ENCODE measurements around the gene DIDO1. TPM values are rescaled to one million over a fixed set of nuclear protein-coding genes. Genes with fewer than 3 reads are reported as not detected.

Gene DIDO1
- total and polyA plus RNA-seq, 2 of the 13 experiments (the other 11 are each of a cell fraction or from before 2014, with no cell fraction given), result 75.0 to 75.1 TPM

DNA sequence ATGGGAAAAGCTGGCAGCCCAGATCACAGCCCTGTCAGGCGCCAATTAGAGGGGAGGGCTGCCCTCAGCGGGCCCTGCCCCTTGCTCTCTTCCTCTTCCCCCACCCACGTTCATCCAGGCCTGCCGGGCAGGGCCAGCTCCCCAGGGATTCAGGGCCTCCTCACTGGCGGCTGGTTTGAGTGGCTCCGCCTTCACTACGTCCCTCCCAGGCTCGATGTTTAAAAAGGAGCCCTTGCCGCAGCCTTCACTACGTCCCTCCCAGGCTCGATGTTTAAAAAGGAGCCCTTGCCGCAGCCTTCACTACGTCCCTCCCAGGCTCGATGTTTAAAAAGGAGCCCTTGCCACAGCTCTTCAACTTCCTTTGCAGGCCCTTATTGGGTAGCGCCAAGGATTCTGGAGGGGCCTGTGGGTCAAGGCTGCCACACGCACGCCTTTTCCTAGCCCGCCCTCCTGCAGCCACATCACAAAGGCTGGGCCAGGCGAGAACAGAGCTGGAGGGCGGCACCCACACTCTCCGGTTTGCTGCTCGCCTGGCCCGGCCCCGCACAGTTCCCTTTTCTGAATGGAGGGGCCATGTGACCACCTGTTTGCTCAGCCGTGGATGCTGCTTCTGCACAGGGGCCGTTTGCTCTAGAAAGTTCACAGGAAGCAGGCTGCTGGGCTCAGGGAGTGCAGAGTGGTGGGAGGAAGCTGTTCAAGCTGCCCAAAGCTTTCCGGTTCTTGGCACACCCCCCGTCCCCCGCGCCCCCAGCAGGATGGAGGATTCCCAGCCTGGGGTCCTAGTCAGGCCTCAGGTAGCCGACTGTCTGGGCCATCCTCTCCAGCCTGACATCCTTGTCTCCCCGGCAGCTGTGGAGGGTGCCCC, 27.8 kb upstream of the DIDO1 start (continued):
- TF ChIP-seq, protein P1, sequence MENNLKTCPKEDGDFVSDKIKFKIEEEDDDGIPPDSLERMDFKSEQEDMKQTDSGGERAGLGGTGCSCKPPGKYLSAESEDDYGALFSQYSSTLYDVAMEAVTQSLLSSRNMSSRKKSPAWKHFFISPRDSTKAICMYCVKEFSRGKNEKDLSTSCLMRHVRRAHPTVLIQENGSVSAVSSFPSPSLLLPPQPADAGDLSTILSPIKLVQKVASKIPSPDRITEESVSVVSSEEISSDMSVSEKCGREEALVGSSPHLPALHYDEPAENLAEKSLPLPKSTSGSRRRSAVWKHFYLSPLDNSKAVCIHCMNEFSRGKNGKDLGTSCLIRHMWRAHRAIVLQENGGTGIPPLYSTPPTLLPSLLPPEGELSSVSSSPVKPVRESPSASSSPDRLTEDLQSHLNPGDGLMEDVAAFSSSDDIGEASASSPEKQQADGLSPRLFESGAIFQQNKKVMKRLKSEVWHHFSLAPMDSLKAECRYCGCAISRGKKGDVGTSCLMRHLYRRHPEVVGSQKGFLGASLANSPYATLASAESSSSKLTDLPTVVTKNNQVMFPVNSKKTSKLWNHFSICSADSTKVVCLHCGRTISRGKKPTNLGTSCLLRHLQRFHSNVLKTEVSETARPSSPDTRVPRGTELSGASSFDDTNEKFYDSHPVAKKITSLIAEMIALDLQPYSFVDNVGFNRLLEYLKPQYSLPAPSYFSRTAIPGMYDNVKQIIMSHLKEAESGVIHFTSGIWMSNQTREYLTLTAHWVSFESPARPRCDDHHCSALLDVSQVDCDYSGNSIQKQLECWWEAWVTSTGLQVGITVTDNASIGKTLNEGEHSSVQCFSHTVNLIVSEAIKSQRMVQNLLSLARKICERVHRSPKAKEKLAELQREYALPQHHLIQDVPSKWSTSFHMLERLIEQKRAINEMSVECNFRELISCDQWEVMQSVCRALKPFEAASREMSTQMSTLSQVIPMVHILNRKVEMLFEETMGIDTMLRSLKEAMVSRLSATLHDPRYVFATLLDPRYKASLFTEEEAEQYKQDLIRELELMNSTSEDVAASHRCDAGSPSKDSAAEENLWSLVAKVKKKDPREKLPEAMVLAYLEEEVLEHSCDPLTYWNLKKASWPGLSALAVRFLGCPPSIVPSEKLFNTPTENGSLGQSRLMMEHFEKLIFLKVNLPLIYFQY (CRISPR knock-in tag; IDR thresholded peaks at IDR 0.05; ENCODE audit: borderline replicate concordance), result peak; percentile 94
- TF ChIP-seq ZNF678 (CRISPR knock-in tag; IDR thresholded peaks at IDR 0.05) (0 out of 2 replicates have a peak, but pooled peaks have one; percentile 20), MED8 (CRISPR knock-in tag; IDR thresholded peaks at IDR 0.05; ENCODE audit: insufficient replicate concordance) (no peak), ZNF20 (CRISPR knock-in tag; IDR thresholded peaks at IDR 0.05) (no peak; the same call in 1 of the 2 replicates), ZNF10 (CRISPR knock-in tag; IDR thresholded peaks at IDR 0.05; ENCODE audit: borderline replicate concordance, low read depth) (no peak), ZNF672 (CRISPR knock-in tag; IDR thresholded peaks at IDR 0.05) (no peak), ZFAT (CRISPR knock-in tag; conservative IDR thresholded peaks at IDR 0.05) (peak; percentile 85; the same call in 1 of the 2 replicates), MBNL3 (CRISPR knock-in tag; conservative IDR thresholded peaks at IDR 0.05) (no peak), ATRX (CRISPR knock-in tag; IDR thresholded peaks at IDR 0.05; ENCODE audit: borderline replicate concordance) (peak; percentile 17; the same call in 1 of the 2 replicates), REPIN1 (CRISPR knock-in tag; IDR thresholded peaks at IDR 0.05; ENCODE audit: borderline replicate concordance, low read depth) (0 out of 2 replicates have a peak, but pooled peaks have one; percentile 18), TEF (CRISPR knock-in tag; IDR thresholded peaks at IDR 0.05) (peak; percentile 93), ATF3 (CRISPR knock-in tag; IDR thresholded peaks at IDR 0.05) (no peak; the same call in 1 of the 2 replicates), ZNF780A (CRISPR knock-in tag; IDR thresholded peaks at IDR 0.05) (no peak), HBP1 (CRISPR knock-in tag; IDR thresholded peaks at IDR 0.05; ENCODE audit: low read depth) (peak; percentile 87; the same call in 1 of the 2 replicates), ZNF160 (CRISPR knock-in tag; IDR thresholded peaks at IDR 0.05) (peak; percentile 93; the same call in 1 of the 2 replicates), HOXA3 (CRISPR knock-in tag; IDR thresholded peaks at IDR 0.05) (peak; percentile 95), ZNF7 (CRISPR knock-in tag; IDR thresholded peaks at IDR 0.05) (no peak), FOSL1 (CRISPR knock-in tag; IDR thresholded peaks at IDR 0.05; ENCODE audit: borderline replicate concordance) (peak; percentile 42; the same call in 1 of the 2 replicates)
- TF ChIP-seq, protein P2, sequence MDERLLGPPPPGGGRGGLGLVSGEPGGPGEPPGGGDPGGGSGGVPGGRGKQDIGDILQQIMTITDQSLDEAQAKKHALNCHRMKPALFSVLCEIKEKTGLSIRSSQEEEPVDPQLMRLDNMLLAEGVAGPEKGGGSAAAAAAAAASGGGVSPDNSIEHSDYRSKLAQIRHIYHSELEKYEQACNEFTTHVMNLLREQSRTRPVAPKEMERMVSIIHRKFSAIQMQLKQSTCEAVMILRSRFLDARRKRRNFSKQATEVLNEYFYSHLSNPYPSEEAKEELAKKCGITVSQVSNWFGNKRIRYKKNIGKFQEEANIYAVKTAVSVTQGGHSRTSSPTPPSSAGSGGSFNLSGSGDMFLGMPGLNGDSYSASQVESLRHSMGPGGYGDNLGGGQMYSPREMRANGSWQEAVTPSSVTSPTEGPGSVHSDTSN (CRISPR knock-in tag; IDR thresholded peaks at IDR 0.05), result 0 out of 2 replicates have a peak, but pooled peaks have one; percentile 19
- TF ChIP-seq, protein P3, sequence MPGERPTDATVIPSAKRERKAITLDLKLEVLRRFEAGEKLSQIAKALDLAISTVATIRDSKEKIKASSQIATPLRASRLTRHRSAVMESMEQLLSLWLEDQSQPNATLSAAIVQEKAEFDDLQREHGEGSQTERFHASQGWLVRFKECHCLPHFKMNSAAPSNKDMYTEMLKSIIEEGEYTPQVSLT (CRISPR knock-in tag; IDR thresholded peaks at IDR 0.05; ENCODE audit: borderline replicate concordance, low read depth), result 0 out of 2 replicates have a peak, but pooled peaks have one; percentile 26

Measured in HepG2 (cell line).